Urinary bladder (tissue), 4 donors: ENCODE data around the gene TECR. TPM values are rescaled to one million over a fixed set of nuclear protein-coding genes. Genes with fewer than 3 reads are reported as not detected.
"Not testable (repeated sequence)": the region's sequence is repeated elsewhere in the genome, so short reads cannot be mapped to it uniquely, and the experiment has no call there.

Source experiments
- DNase-seq: peaks from one replicate; pipeline ENCODE4 v3.0.0-alpha.2; 2015; ENCODE audit errors: extremely low spot score
- H3K27ac ChIP-seq: one replicate; pipeline ENCODE4 v1.5.1; 2013; ENCODE audit warnings: low read depth, mild to moderate bottlenecking, moderate library complexity
- H3K36me3 ChIP-seq: one replicate; pipeline ENCODE4 v1.6.1; 2013; ENCODE audit warnings: mild to moderate bottlenecking, moderate library complexity; ENCODE audit not compliant: insufficient read depth
- H3K4me1 ChIP-seq: one replicate; pipeline ENCODE4 v1.6.1; 2013; ENCODE audit warnings: mild to moderate bottlenecking, moderate library complexity; ENCODE audit not compliant: insufficient read depth
- H3K4me3 ChIP-seq: one replicate; pipeline ENCODE4 v1.5.1; 2013; ENCODE audit warnings: low read depth, low read length
- whole genome bisulfite sequencing: extraction: QIAGEN DNeasy Blood & Tissue Kit; methylation state at CpG from one replicate; pipeline ENCODE4 v1.1.7; 2013; 5-methylcytosine and 5-hydroxymethylcytosine counted together
- polyA plus RNA-seq: library from polyadenylated mRNA; stranded (reverse); fragments of 200-250 nt; gene quantifications from one replicate; pipeline ENCODE4 v1.2.3, GENCODE V29; 2013
- total RNA-seq: library from RNA; depleted of rRNA; stranded (reverse); fragments of >200 nt; gene quantifications from one replicate; pipeline ENCODE4 v1.2.3, GENCODE V29; 2014
- donor health status: healthy with polysubstance abuse.
- donor health status: healthy.

TECR gene
- total and polyA plus RNA-seq, 2 donors = 17.6 to 98.2 TPM

GRCh38 chr19:14536926-14537692 is 7.7 kb downstream of the TECR start:
- 23% methylated on average over 24 of the region's 24 CpGs for WGBS
- peak; percentile 66 for DNase-seq
- H3K36me3 ChIP-seq = no peaks in the 10 kb centered on the region
- H3K27ac ChIP-seq = no peak overlapping the region
- H3K4me3 ChIP-seq = no peak overlapping the region
- H3K4me1 ChIP-seq = no peaks in the 10 kb centered on the region

DNA sequence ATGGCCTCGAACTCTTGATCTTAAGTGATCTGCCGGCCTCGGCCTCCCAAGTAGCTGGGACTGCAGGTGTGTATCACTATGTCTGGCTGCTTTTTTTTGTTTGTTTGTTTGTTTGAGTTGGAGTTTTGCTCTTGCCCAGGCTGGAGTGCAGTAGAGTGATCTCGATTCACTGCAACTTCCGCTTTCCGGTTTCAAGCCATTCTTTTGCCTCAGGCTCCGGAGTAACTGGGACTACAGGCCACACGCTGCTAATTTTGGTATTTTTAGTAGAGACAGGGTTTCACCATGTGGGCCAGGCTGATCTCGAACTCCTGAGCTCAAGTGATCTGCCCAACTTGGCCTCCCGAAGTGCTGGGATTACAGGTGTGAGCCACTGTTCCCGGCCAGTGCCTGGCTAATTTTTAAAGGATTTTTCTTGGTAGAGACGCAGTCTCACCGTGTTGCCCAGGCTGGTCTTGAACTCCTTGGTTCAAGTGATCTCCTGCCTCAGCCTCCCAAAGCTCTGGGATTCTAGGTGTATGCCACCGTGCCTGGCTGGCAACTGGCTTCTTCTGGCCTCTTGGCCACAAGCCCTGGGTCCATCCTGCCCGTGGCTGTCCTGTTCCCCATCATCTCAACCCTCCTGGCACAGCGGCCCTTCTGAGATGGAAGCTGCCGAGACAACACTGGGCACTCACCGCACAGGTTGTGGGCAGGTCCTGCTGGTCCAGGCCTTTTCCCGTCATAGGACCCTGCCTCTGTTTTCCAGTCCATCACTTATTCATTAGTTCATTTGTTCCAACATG is 11.5 kb downstream of the TECR start:
- DNase-seq = no peak
- Histone ChIP-seq H3K4me3 (no peak overlapping the region), H3K27ac (no peak overlapping the region), H3K4me1 (no peaks in the 10 kb centered on the region), H3K36me3 (no peaks in the 10 kb centered on the region)
- WGBS = 91% methylated on average over 19 of the region's 19 CpGs

GRCh38 chr19:14541979-14542378 is 12.6 kb downstream of the TECR start:
- H3K4me1 ChIP-seq = not testable (repeated sequence)

DNA sequence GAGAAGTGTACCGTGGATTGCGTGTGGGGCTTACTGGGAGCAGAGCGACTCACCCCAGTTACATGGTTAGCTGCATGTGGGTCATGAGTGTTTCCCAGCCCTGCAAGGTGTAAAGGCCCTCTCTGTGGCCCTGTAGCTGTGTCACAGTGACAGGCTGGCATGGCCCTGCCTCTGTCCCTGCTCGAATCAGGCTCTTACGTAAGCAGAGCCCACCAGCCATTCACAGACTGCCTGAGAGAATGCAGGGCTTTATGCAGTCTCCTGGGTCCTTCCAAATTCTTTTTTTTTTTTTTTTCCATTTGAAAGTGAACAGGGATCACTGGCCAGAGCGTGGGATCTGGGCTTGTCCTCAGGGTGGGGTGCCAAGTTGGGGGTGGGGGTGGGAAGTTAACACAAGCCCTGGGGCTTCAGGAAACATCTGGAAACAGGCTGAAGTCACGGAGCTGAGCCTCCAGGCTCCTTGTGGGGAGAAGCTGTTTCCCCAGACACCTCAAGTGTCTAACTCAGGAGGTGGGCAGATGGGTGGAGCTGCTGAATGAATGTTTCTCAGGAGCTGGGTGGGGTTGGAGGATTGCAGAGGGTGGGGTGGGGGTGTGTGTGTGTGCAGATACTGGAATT is 13.4 kb downstream of the TECR start:
- H3K4me3 ChIP-seq = no peak overlapping the region
- H3K27ac ChIP-seq = no peak overlapping the region
- DNase-seq = no peak
- no peaks in the 10 kb centered on the region for H3K4me1 ChIP-seq
- 49% methylated on average over 7 of the region's 7 CpGs for WGBS
- H3K36me3 ChIP-seq = no peaks in the 10 kb centered on the region

More at GRCh38 chr19:14541979-14542378, 12.6 kb downstream of the TECR start:
- not testable (repeated sequence) for H3K27ac ChIP-seq, H3K36me3 ChIP-seq, H3K4me3 ChIP-seq, DNase-seq
- 84% methylated on average over 5 of the region's 5 CpGs for WGBS

GRCh38 chr19:14544047-14544446 is 14.7 kb downstream of the TECR start:
- no peaks in the 10 kb centered on the region for H3K4me1 ChIP-seq
- DNase-seq = no peak
- H3K27ac ChIP-seq = no peak overlapping the region
- no peak overlapping the region for H3K4me3 ChIP-seq
- no peaks in the 10 kb centered on the region for H3K36me3 ChIP-seq
- 88% methylated on average over 5 of the region's 5 CpGs for WGBS

GRCh38 chr19:14544977-14545715 is 15.8 kb downstream of the TECR start:
- Histone ChIP-seq H3K4me3 (no peak overlapping the region), H3K4me1 (no peaks in the 10 kb centered on the region), H3K36me3 (no peaks in the 10 kb centered on the region), H3K27ac (no peak overlapping the region)
- WGBS = 84% methylated on average over 21 of the region's 21 CpGs
- DNase-seq = no peak

DNA sequence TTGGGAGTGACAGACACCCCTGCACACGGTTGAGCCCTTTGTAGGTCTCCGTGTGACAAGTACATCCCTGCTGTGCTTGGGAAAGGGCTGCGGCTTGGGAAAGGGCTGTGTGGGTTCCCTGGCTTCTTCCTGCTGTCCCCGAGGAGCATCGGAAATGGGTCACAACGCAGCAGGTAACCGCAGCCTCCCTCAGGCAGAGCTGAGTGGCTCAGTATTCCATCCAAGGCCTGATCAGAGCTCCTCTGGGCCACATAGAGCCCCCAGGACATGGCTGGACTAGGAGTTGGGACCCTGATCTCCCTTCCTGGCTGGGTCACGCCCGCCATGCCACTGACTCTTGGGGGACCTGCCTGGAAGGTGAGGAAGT is 16.3 kb downstream of the TECR start:
- Histone ChIP-seq H3K27ac (no peak overlapping the region), H3K36me3 (no peaks in the 10 kb centered on the region), H3K4me1 (no peaks in the 10 kb centered on the region), H3K4me3 (no peak overlapping the region)
- 92% methylated on average over 9 of the region's 9 CpGs for WGBS
- no peak for DNase-seq

DNA sequence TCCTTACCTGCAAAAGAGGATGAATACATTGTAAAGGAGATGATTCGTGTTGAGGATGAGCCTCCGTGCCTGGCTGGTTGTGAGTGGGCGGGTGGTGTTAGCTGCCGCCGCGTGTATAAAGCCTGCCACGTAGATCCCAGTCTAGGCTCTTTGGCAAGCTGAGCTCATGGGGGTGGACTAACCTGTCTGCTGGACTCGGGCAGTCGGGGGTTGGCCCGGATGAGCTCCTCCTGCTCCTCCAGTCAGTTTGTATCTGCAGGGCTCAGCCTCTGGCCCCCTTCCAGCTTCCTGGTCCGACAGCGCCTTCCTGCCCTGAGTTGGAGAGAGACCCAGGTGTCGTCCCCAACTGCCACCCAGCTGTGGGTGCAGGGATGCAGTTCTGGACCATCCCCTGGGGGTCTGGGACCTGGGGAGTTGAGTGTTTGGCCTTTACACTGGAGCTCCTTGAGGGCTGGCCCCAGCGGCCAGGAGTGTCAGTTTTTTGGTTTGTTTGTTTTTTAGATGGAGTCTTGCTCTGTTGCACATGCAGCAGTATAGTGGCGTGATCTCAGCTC is 20.9 kb downstream of the TECR start:
- WGBS = 44% methylated on average over 15 of the region's 15 CpGs
- no peak overlapping the region for H3K27ac ChIP-seq
- DNase-seq = no peak
- no peaks in the 10 kb centered on the region for H3K36me3 ChIP-seq
- no peak overlapping the region for H3K4me3 ChIP-seq
- no peaks in the 10 kb centered on the region for H3K4me1 ChIP-seq

- 72% methylated on average over 12 of the region's 12 CpGs for WGBS
- not testable (repeated sequence) for H3K4me3 ChIP-seq, H3K4me1 ChIP-seq, H3K27ac ChIP-seq, H3K36me3 ChIP-seq
- DNase-seq = peak; percentile 59
Measured at GRCh38 chr19:14551134-14552005, 22.0 kb downstream of the TECR start.

GRCh38 chr19:14552006-14552360 is 22.6 kb downstream of the TECR start:
- DNase-seq, H3K27ac ChIP-seq, H3K36me3 ChIP-seq, H3K4me1 ChIP-seq, H3K4me3 ChIP-seq: not testable (repeated sequence)
- 86% methylated on average over 8 of the region's 8 CpGs for WGBS

DNA sequence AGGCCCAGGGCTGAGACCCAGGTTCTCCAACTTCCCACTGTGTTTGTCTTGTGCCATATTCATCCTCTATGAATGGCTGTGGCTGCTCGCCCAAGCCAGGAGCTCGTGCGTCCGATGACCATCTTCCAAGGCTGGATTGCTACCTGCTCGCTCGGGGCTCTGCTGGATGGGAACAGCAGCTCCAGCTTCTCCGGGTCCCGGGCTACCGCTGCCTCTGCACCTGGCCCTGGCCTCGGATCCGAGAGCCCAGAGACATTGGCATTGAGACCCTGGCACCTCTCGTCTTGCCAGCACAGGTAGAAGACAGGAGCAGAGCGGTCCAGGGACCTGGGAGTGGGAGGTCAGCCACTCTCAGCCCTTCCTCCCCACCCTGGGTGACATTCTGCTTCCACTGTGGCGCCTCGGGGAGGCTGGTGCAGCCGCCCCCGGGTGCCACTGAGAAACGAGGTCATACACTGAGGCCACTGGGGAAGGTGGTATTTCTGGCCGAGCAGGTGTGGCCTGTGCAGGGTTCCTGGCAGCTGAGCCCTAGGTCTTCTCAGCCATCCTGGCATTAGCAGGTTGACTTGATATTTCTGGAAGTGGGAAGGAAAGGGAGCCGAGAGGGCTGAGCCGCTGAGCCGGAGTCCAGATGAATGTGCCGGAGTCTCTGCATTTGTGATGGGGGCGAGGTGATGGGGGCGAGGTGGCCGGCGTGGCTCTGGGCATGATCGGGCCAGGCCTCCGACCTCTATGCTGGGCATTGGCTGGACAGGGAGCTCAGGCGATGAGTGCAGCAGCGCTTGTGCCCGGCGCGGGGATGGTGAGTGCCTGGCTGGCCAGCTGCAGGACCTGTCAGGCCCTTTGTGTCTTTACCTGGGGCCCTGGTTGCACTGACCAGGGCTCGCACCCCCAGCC is 23.9 kb downstream of the TECR start:
- Histone ChIP-seq H3K4me1 (no peaks in the 10 kb centered on the region), H3K4me3 (no peak overlapping the region), H3K36me3 (no peaks in the 10 kb centered on the region), H3K27ac (no peak overlapping the region)
- no peak for DNase-seq
- 93% methylated on average over 35 of the region's 35 CpGs for WGBS

DNA sequence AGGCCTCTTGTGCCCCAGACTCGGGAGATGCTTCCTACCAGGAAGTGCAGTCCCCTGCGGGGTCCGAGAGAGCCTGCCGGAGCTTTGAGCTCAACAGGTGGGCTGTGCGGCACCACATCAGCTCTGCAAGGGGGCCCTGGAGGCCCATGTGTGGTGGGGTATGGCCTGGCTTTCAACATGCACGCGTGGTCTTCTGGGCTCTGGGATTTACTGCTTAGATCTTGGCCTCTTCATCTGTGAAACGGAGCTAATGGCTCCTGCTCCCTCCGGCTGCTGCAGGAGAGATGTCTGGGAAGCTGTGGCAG is 24.5 kb downstream of the TECR start:
- Histone ChIP-seq H3K36me3 (no peaks in the 10 kb centered on the region), H3K4me1 (no peaks in the 10 kb centered on the region), H3K27ac (no peak overlapping the region), H3K4me3 (no peak overlapping the region)
- 70% methylated on average over 9 of the region's 9 CpGs for WGBS
- no peak for DNase-seq
